A673 (cell line): ENCODE data around the gene FAAP100.

Experiments used
- CTCF ChIP-seq: fragments of 300-800, 200-600 bp; sonication (generic); conservative IDR thresholded peaks from 2 replicates; pipeline ENCODE4 v1.5.1; 2017; ENCODE audit warnings: low read depth, mild to moderate bottlenecking, antibody characterized with exemption, low read length, moderate library complexity, mixed read lengths
- EZH2 ChIP-seq: fragments of 200-600 bp; sonication (generic); IDR thresholded peaks from 2 replicates; pipeline ENCODE4 v1.6.1; 2017; ENCODE audit warnings: borderline replicate concordance, low read depth, mild to moderate bottlenecking, mixed read lengths, antibody characterized with exemption, low read length; ENCODE audit not compliant: poor library complexity, severe bottlenecking

- TF ChIP-seq CTCF (no peak), EZH2 (no peak)
Observed at GRCh38 chr17:81535480-81536298, 16.5 kb downstream of the FAAP100 start.
